DMS153 treated with DMSO at 0.1 percent for 48 hours (cell line): ENCODE measurements around the gene CEP131.
"Not testable (repeated sequence)": the region's sequence is repeated elsewhere in the genome, so short reads cannot be mapped to it uniquely, and the experiment has no call there.

ENCODE experiments used
- DNase-seq: peaks from one replicate; lab custom pipeline; 2025; ENCODE audit not compliant: unreplicated experiment; lab: John Stamatoyannopoulos, UW

The CEP131 gene

DNA sequence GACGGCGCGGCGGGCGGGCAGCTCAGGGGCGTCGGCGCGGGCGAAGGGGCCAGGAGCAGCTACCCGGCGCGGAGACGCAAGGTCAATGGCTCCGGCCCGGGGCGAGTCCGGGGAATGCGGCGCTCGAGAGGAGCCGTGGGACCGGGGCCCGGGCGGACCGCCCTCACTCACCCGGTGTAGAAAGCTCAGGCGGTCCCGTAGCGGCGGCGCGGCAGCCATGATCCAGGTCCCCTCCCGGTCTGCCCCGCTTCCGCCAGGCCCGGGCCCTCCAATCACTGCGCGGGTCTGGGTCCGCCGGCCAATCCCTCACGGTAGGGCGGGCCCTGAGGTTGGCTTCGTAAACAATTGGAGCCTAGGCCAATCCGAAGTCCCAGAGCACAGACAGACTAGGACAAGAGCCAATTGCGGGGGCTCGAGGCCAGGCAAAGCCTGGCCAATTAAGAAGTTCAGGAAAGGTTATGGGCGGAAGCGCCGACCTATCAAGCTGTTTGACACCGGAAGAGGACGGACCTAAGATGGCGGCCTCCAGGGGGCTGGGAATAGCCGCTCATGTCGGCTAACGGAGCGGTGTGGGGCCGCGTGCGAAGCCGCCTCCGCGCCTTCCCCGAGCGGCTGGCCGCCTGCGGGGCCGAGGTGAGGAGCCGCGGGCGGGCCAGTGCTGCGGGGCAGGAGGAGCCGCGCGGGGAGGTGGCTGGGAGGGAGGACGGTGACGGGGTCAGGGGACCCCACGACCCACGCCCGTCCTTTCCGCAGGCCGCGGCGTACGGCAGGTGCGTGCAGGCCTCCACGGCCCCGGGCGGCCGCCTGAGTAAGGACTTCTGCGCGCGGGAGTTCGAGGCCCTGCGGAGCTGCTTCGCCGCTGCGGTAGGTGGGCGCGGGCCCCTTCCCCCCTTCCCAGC is 16.3 kb upstream of the CEP131 start, which contains the start of the genes NDUFAF8 and TEPSIN:
Gene NDUFAF8, plus strand, starts transcription at position 504 of the 899 bp plus-strand sequence. Its CDS starts 46 bp downstream, at position 550.
Gene TEPSIN, minus strand, starts transcription at position 241 of the 899 bp plus-strand sequence. Its CDS starts 22 bp downstream, at position 219.
- DNase-seq: peak; percentile 98

DNA sequence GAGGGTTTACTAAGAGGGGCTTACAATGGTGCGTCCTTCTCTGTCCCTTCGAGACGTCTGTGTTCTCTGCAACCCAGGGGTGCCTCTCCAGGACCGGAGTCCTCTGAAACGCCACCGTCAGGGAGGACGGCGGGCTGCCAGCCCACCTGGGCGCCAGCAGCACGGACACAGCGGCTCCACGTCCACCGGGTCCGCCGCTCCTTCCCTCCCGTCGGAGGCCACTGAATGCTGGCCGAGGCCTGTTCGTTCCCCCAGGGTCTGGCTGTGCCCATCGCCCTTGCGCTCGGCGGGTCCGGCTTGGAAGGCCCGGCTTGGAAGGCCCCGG is 15.7 kb upstream of the CEP131 start:
- DNase-seq: no peak

DNA sequence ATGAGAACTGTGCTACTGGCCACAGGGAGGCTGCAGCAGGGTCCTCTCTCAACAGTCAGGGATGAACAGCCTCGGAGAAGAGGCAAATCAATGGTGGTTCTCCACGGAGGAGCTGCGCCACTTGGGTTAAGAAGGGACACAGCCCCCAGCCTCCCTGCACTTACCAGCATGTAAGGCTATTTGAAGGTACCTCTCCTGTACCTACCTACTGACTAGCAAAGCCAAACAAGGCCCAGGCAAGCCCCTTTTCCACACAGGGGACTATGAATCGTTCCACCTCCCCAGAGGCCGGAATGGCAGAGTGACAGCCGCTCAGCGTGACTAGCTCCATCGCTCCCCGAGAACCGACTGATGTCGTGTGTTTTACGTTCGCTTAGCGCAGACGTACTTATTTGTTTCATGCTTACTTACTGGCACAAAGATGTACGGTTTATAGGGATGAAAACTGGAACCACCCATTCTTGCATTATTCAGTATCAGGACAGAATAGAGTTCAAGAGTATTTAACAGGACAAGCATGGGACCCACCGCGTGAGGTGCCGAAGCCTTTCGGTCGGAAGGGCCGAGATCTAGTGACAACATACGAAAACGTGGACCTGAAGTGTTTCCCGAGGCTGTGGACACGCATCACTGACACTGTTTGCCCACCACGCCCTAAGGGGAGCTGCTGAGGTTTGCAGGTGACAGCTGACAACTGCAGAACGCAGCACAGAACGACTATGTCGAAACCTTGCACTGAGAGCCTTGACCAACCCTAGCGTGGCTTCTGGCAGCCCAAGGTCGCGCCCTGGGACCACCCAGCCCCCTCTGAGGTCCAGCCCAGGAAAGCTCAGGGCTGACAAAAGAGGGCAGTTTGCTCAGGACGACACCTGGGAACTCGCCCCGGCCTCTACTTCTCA is 15.1 kb upstream of the CEP131 start:
- DNase-seq: no peak

DNA sequence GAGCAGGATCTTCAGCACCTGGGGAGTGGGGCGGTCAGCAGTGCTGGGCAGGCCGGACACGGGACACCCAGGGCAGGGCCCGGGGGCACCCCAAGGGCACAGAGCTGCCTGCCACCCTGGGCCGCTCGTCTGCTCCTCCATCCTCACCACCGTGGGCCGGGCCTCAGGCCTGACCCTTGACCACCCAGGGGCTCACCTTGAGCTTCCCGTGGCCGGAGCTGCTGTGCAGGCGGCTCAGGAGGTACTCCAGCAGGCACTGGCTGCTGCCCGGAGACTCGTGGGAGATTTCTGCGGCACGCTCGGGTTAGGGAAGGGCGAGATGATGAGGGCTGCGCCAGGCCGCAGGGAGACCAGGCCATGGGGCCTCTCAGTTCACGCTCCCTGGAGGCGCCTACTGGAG is 14.0 kb upstream of the CEP131 start:
- no peak for DNase-seq

DNA sequence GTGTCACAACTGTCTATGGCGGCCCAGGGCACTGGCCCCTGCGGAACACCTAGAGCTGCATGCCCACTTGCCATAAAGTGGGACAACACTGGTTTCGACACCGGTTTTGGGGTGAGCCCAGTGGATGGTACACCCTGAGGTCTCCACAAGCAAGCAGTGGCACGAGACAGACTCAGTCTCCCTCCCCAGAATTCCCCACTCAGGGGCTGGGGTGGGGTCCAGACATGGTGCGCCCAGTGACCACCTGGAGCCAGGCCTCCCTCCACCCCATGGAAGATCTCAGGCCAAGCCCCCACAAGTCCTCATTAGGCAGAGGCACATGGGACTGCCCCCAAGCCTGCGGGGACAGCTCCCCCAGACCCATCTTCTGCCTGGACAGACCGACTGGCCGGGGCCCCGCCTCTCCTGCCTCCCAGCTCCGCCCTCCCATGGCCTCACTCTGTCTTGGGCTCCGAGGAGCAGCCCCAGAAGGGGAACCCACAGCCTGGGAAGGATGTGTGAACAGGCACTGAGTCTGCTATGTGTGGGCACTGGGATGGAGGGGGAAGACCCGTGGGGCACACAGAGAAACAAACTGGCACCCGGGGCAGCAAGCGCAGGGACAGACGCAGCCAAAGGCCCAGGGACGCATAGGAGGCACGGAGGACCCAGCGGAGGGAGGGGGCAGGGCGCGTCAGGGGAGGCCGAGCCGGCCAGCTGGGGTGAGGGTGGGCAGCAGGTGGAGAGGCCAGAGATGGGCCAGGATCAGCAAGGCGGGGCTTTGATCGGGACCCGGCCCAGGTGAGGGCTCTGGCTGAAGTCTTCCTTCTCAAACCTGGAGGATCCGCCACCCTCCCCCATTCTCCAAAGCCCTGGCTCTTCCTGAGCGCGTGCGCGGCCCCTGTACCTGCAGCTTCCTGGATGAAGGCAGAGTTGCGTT is 13.3 kb upstream of the CEP131 start:
- no peak for DNase-seq

DNA sequence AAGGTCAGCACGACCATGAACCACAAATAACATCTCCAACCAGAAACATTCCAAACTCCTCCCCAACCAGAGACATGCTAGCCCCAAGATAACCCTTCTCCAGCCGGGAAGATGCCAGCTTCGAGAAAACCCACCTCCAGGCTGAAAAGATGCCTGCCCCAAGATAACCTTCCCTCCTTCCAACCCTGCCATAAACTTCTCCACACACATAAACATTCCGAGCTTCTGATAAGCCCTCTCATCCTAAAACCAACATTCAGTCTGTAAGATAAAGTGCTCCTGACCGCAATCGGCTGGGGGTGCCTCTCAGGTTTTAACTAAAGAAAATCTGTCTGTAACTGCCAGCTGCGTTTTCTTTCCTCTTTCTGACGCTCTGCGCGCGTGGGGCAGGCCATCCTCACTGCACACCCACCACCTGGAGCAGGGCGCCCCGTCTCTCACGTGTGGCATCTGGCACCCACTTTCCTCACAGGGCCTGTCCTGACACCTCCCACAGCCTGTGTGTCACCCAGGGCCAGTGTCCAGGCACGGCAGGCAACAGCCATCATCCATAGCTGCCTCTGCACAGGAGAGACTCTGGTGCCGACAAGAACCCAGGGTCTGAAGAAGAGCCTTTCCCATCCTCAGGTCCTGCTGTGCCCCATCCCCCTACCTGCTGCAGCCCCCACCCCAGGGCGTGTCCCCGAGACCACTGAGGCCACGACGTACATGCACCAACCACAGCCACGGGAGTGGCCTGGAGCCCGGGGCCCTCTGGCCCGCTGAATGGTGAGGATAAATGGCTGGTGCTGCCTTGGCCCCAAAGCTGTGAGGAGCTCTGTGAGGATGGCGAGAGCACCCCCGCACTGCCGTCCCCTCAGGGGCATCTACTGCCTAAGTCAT is 12.4 kb upstream of the CEP131 start:
- no peak for DNase-seq

DNA sequence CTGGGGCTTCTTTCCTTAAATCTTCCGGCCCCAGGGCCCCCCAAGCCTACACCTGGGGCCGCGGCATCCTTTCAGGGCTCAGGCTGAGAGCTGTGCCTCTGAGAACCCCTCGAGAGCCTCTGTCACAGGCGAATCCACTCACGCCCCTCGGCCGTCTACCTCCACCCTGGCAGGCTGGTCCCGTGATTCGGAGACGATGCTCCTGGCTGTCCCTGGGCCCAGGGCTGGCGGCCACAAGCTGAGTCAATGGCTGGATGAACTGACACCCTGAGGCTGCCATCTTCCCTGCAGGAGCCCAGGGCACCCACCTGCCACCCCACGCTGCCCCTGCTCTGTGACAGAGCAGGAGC is 11.7 kb upstream of the CEP131 start:
- no peak for DNase-seq

DNA sequence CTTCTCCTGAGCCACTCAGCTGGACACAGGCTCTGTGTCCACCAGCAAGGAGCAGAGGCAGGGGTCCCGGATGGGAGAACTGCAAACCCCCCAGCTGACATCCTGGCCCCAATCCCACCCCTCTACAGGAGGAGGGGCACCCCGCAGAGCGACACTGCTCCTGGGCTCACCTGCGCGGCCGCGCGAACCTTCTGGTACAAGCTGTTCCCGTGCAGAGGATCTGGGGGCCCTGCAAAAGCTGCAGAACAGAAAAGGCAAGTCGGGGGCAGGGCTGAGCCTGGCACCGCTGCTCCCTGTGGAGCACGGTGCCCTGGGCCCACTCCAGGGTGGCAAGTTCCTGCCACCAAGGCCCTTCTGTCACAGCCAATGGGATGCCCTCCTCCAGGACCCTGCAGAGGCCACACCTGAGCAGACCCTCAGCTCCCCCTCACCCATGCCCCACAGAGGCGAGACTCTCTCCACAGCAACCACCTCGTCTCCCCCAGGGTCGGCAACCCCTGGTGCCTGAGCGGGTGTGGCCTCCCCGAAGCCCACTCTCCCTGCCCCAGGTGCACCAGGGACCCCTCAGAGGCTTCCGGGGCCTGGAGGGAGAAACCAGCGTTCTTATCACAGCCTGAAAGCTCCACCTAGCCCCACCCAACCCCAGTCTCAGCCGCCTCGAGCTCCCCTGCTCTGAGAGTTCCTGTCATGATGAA is 11.2 kb upstream of the CEP131 start:
- DNase-seq: no peak

DNA sequence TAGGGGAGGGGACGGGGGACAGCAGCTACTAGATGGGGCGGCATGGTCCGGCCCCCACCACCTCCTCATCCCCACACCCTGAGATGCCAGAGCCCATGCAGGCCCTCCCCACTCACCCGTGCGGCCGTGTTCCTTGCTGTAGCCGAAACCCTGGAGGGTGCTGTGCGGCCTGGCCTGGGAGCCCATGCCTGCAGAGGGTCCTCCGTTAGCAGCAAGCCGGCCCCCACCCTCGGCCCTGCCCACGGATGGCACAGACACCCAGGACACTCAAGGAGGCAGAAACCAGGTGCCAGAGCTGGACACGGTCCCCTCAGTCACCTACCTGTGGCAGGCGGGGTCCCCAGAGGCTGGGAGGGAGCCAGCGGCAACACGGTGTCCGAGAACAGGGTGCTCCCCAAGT is 10.6 kb upstream of the CEP131 start:
- DNase-seq: no peak

DNA sequence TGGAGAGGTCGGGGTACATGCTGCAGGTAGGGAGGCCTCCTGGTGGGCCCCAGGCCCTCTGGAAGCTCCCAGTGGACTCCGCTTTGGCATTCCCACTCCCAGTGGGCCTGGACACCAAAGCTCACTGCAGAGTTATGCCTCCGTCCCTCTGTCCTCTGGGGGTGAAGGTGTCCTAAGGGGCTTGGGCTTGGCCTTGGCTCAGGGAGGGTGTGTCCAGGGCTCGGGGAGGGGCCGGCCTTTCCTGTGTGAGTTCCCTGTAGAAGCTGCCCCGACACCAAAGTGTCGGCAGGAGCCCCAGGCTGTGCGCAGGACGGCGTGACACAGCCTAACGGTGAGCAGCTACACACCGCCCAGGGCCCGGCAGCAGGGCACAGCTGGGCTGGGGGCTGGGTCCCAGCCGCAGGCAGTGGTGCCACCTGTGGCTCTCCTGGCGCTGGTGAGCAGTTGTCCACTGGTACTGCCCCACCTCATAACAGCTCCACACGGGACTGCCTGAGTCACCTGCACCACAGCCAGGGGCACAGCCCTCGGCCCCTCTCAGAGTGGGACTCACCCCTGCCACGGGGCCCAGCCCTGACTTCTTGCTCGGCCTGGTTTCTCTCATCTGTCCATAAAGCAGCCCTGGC is 10.0 kb upstream of the CEP131 start:
- DNase-seq: no peak

DNA sequence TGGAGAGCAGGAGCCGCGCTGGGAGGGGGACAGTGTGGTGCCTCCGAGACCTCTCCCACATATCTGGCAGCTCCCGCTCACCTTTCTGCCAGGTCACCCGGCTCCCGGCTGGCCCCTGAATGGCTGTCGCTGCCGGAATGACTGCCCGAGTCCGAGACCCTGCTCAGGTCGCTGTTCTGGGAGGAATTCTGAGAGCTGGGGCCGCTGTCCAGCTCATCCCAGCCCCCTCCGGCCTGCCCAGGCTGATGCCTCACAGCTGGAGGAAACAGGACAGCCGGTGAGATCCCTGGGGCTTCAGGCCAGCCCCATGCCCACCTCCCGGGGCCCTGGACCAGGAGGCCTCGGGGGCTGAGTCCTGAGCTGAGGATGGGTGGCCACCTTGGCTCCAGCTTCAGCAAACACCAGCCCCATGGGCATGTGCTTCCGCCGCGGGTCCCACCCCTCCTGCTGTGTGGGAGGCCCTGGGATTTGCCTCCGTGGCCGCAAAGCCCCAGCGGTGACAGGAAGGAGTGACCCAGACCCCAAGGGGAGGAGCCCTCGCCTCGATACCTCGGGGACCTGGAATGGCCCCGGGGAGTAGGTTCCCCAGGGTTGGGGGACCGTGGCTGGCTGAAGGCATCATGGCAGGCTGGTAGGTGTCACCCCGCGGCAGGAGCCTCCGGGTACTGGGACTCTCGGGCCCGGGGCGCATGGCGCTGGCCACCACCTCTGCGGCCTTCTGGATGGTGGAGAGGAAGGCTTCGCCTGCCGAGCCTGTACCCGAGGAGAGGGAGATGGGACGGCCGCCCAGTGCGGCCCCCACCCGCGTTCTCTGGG is 9.2 kb upstream of the CEP131 start:
- no peak for DNase-seq

DNA sequence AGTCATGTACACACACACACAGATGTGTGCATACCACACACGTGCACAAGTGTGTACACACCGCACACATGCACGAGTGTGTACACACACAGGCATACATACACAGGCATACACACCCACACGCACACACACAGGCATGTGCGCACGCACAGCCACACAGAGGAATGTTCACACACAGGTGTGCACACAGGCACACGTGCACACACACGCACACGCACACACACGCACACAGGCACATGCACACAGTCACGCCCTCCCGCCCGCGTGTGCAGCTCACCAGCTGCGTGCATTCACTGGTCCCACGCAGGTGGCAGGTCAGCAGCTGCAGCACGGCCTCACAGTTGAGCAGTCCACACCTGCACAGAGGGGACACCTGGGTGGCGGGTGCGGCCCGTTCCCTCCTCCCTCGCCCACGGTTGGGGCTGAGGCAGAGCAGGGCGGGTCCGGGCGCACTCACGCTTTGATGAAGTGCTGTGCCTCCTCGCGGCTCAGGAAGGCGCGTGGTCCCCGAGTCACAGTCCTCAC is 8.4 kb upstream of the CEP131 start:
- DNase-seq: no peak

DNA sequence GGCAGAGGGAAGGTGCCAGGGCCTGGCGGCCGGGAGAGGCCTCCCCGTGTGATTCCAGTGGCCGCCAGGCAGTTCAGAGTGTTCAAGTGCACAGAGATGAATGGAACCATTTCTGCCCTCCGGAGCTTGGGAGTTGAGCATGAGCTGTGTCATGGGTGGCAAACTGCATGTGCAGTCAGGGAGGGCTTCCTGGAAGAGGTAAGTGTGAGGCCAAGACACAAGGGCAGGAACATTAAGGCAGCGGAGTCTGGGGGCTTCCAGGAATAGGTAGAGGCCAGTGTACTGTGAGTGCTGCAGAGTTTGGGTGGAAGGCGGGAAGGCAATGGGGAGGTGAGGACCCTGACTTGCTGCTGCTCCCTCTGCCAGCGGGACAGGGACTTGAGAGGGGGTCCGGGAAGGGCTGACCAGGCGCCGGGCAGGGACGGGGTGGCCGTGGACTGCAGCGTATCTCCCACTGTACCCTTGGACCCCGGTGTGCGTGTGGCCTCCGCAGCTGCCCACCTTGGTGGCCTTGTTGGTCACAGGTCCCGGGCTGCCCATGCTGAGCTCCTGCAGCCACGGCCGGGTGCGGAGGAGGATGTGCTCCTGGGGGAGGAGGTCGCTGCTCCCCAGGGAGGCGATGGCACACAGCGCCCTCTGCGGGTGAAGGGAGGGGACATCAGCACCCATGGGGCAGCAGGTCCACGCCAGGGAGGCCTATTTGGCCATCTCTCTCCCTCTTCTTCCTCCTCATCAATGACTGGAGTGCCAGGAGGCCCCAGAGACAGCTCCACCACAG is 7.5 kb upstream of the CEP131 start:
- DNase-seq: no peak

DNA sequence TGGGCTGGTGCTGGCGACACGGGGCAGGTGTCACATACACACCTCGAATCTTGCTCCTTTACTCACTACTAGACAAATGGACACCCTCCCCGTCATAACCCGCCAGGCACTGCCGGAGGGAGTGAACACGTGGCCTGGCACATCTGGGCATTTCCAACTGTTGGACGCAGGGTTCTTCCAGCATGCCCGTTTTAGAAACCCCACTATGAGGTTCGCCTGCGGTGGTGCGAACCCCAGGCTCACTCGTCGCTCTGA is 6.8 kb upstream of the CEP131 start:
- no peak for DNase-seq

DNA sequence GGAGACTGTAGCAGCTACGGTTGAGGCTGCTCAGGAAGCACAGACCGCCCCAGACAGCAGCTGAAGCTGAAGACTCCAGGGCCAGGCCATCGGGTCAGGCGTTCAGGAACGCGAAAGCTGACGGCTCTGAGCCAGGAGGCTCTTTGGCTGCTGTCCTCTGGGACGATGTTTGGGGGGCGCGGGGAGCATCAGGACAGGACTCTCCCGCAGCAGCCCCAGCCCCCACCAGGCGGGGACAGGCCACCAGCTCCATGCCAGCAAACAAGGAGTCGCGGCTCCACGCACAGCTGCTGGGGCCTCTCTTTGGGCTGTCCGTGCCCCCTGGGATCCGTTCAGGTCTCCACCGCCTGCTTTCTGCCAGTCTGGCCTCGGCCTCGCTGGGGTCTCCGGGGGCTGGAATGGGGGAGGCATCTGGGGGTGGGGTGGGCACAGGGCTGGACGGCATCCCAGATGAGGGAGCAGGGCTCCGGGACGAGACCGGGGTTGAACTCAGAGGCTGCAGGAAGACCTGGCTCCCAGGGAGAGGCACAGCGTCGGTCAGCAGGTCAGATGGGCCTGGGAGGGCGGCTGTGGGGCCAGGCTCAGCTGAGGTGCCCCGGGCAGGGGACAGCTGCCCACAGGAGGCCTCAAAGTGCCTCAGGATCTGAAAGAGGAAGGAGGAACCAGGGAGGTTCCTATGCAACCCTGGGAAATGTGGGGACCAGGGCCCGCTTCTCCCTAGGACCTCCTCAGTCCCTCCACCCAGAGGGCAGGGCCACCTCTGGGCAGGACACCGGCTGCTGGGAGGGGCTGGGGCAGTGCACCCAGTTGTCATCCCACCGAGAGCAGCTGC is 6.3 kb upstream of the CEP131 start:
- no peak for DNase-seq

DNA sequence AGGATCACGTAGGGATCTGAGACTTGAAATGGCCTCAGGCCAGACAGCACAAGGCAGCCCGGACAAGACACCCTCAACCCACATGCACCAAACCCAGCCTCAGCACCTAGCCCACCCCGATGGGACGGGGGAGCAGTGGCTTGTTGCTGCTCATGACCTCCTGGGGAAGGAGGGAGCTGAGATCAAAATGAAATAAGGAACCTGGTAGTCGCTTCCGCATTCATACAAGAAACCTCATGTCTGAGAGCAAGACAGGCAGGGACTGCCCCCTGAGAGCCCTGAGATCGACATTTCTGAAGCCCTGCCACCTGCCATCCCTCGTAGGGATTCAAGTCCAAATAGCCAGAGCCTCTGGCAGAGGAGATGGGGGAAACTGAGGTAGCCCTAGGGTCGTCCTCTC is 5.7 kb upstream of the CEP131 start:
- DNase-seq: no peak

DNA sequence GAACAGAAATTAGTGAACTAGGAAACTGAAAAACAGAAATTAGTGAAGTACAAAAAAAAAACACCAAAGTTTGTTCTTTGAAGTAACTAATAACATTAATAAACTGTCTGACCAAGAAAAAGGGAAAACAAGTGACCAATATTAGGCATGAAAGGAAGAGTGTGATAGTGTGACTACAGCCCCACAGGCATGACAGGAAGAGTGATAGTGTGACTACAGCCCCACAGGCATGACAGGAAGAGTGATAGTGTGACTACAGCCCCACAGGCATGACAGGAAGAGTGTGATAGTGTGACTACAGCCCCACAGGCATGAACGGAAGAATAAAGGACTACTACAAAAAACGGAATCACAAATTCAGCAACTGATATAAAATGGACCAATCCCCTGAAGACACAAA is 4.9 kb upstream of the CEP131 start:
- not testable (repeated sequence) for DNase-seq
